HepG2 (cell line): ENCODE results near the gene FRMD1. TPM values are rescaled to one million over a fixed set of nuclear protein-coding genes. Genes with fewer than 3 reads are reported as not detected.
A peak's percentile ranks its signal among the peaks of the same experiment; 100 is the strongest.

Source experiments
- ATF1 ChIP-seq: IDR thresholded peaks from 2 replicates; pipeline ENCODE4 v1.6.1; 2016; ENCODE audit warnings: mild to moderate bottlenecking, control low read depth
- ELF1 ChIP-seq: sonication (generic); formaldehyde crosslinking; IDR thresholded peaks from 2 replicates; pipeline ENCODE4 v1.4.0; 2020; ENCODE audit warnings: missing genetic modification reagents
- ELF3 ChIP-seq: IDR thresholded peaks from 2 replicates; pipeline ENCODE4 v1.6.1; 2016; ENCODE audit warnings: missing genetic modification reagents, missing compliant biosample characterization
- FLYWCH1 ChIP-seq: sonication (generic); formaldehyde crosslinking; IDR thresholded peaks from 2 replicates; pipeline ENCODE4 v1.8.1; 2023; ENCODE audit warnings: mild to moderate bottlenecking, missing genetic modification reagents
- GFI1 ChIP-seq: sonication (generic); formaldehyde crosslinking; IDR thresholded peaks from 2 replicates; pipeline ENCODE4 v1.5.0; 2020; ENCODE audit warnings: missing genetic modification reagents, mild to moderate bottlenecking, borderline replicate concordance
- HOXA5 ChIP-seq: sonication (generic); formaldehyde crosslinking; IDR thresholded peaks from 2 replicates; pipeline ENCODE4 v1.4.0; 2020; ENCODE audit warnings: missing genetic modification reagents
- KAT7 ChIP-seq: IDR thresholded peaks from 2 replicates; pipeline ENCODE4 v1.6.1; 2018; ENCODE audit warnings: borderline replicate concordance, missing compliant biosample characterization
- MIER3 ChIP-seq: IDR thresholded peaks from 2 replicates; pipeline ENCODE4 v1.6.1; 2016; ENCODE audit warnings: missing compliant biosample characterization, borderline replicate concordance
- MIXL1 ChIP-seq: IDR thresholded peaks from 2 replicates; pipeline ENCODE4 v1.6.1; 2016
- PBX2 ChIP-seq: IDR thresholded peaks from 2 replicates; pipeline ENCODE4 v1.6.1; 2016; ENCODE audit warnings: control low read depth
- POLR2AphosphoS2 ChIP-seq: IDR thresholded peaks from 2 replicates; pipeline ENCODE4 v1.6.1; 2011; ENCODE audit warnings: low read depth, low read length, improper control_type of control experiment
- POLR2AphosphoS5 ChIP-seq: IDR thresholded peaks from 2 replicates; pipeline ENCODE4 v1.6.1; 2012; ENCODE audit warnings: low read depth, low read length
- PREB ChIP-seq: sonication (generic); formaldehyde crosslinking; IDR thresholded peaks from 2 replicates; pipeline ENCODE4 v1.4.0; 2020; ENCODE audit warnings: missing genetic modification reagents
- RFX5 ChIP-seq: IDR thresholded peaks from 2 replicates; pipeline ENCODE4 v1.6.1; 2011; ENCODE audit warnings: low read depth, low read length, improper control_type of control experiment
- RXRA ChIP-seq: sonication (generic); formaldehyde crosslinking; IDR thresholded peaks from 2 replicates; pipeline ENCODE4 v1.5.1; 2020; ENCODE audit warnings: missing genetic modification reagents
- SALL1 ChIP-seq: sonication (generic); formaldehyde crosslinking; IDR thresholded peaks from 2 replicates; pipeline ENCODE4 v1.8.0; 2022; ENCODE audit warnings: mild to moderate bottlenecking, missing genetic modification reagents
- SYNCRIP ChIP-seq: fragments of 200-400 bp; formaldehyde crosslinking; IDR thresholded peaks from 2 replicates; pipeline ENCODE4 v1.6.1; 2018; ENCODE audit warnings: mild to moderate bottlenecking, low read depth, low read length; ENCODE audit not compliant: insufficient read depth
- TP53 ChIP-seq: sonication (generic); formaldehyde crosslinking; conservative IDR thresholded peaks from 2 replicates; pipeline ENCODE4 v1.4.0; 2020; ENCODE audit warnings: missing genetic modification reagents
- TRAFD1 ChIP-seq: sonication (generic); formaldehyde crosslinking; IDR thresholded peaks from 2 replicates; pipeline ENCODE4 v1.5.1; 2020; ENCODE audit warnings: missing genetic modification reagents, mild to moderate bottlenecking, borderline replicate concordance
- ZBTB33 ChIP-seq: sonication (generic); formaldehyde crosslinking; IDR thresholded peaks from 2 replicates; pipeline ENCODE4 v1.4.0; 2020; ENCODE audit warnings: missing genetic modification reagents
- ZBTB43 ChIP-seq: sonication (generic); formaldehyde crosslinking; conservative IDR thresholded peaks from 2 replicates; pipeline ENCODE4 v1.4.0; 2020; ENCODE audit warnings: missing genetic modification reagents
- ZFAT ChIP-seq: sonication (generic); formaldehyde crosslinking; conservative IDR thresholded peaks from 2 replicates; pipeline ENCODE4 v1.8.1; 2023; ENCODE audit warnings: missing genetic modification reagents, inconsistent platforms
- ZKSCAN8 ChIP-seq: IDR thresholded peaks from 2 replicates; pipeline ENCODE4 v1.6.1; 2016; ENCODE audit warnings: borderline replicate concordance, missing genetic modification reagents, missing compliant biosample characterization
- ZNF34 ChIP-seq: sonication (generic); formaldehyde crosslinking; IDR thresholded peaks from 2 replicates; pipeline ENCODE4 v1.4.0; 2020; ENCODE audit warnings: mild to moderate bottlenecking, missing genetic modification reagents, borderline replicate concordance
- ZNF530 ChIP-seq: sonication (generic); formaldehyde crosslinking; IDR thresholded peaks from 2 replicates; pipeline ENCODE4 v1.5.0; 2020; ENCODE audit warnings: low read depth, mild to moderate bottlenecking, missing genetic modification reagents
- ZNF557 ChIP-seq: sonication (generic); formaldehyde crosslinking; IDR thresholded peaks from 2 replicates; pipeline ENCODE4 v1.4.0; 2020; ENCODE audit warnings: missing genetic modification reagents
- ZNF607 ChIP-seq: sonication (generic); formaldehyde crosslinking; IDR thresholded peaks from 2 replicates; pipeline ENCODE4 v1.5.1; 2020; ENCODE audit warnings: missing genetic modification reagents, mild to moderate bottlenecking, borderline replicate concordance
- polyA plus RNA-seq, 8 experiments: library from polyadenylated mRNA; depleted of rRNA in 3 of 8; stranded (reverse) in 7 of 8; unstranded in 1 of 8; fragments of >200 nt; fragmentation: Illumina TruSeq in 4 of 8; extraction: Trizol in 4 of 8; gene quantifications; 2 replicates each; pipeline versions ENCODE4 v1.2.1 to v1.2.3, GENCODE V29; 2011 to 2016; ENCODE audit warnings: low read depth in 4 of 8, missing spikeins in 1 of 8, mixed read lengths in 1 of 8; ENCODE audit not compliant: insufficient read depth in 1 of 8
- total RNA-seq, 5 experiments: library from RNA; depleted of rRNA; stranded (reverse); fragments of >200 nt; fragmentation: Illumina TruSeq; extraction: Trizol; gene quantifications; 2 replicates each; pipeline ENCODE4 v1.2.3, GENCODE V29; 2016; ENCODE audit warnings: low read depth in 1 of 5

The FRMD1 gene
- total and polyA plus RNA-seq, 2 of the 13 experiments (the other 11 are each of a cell fraction or from before 2014, with no cell fraction given), result 0.01 TPM; not detected in 1

- TF ChIP-seq ELF3 (CRISPR knock-in tag) (0 out of 2 replicates have a peak, but pooled peaks have one; percentile 17), ZBTB33 (CRISPR knock-in tag) (no peak), MIXL1 (CRISPR knock-in tag) (0 out of 2 replicates have a peak, but pooled peaks have one; percentile 14), ZNF557 (no peak), ZFAT (CRISPR knock-in tag) (no peak), PREB (CRISPR knock-in tag) (no peak), ELF1 (CRISPR knock-in tag) (no peak), TP53 (CRISPR knock-in tag) (no peak), PBX2 (CRISPR knock-in tag) (no peak), POLR2AphosphoS5 (no peak), HOXA5 (no peak), ATF1 (no peak), SYNCRIP (no peak), SALL1 (CRISPR knock-in tag) (peak; percentile 35; the same call in 1 of the 2 replicates), GFI1 (no peak), ZBTB43 (CRISPR knock-in tag) (no peak), ZKSCAN8 (CRISPR knock-in tag) (no peak), ZNF530 (no peak), RFX5 (no peak), MIER3 (peak; percentile 58; the same call in 1 of the 2 replicates), RXRA (CRISPR knock-in tag) (no peak), POLR2AphosphoS2 (no peak), ZNF607 (CRISPR knock-in tag) (peak; percentile 27; the same call in 1 of the 2 replicates), KAT7 (no peak), ZNF34 (no peak), TRAFD1 (CRISPR knock-in tag) (no peak), FLYWCH1 (CRISPR knock-in tag) (no peak)
Observed at GRCh38 chr6:168017629-168018028, 61.4 kb downstream of the FRMD1 start (continued).
